Measurements from ENCODE around the gene MTRR. TPM values are rescaled to one million over a fixed set of nuclear protein-coding genes. Genes with fewer than 3 reads are reported as not detected.

Gene MTRR
- total RNA-seq, 1 donor from 2014 or later: 44.1 TPM

Other genes starting within 250 kb of the MTRR start
- gene CFAP90, start 18.0 kb upstream of the MTRR start, total RNA-seq: not detected
- gene FASTKD3, start 117 bp upstream of the MTRR start, total RNA-seq: 10.7 TPM

Measured in skin of body (tissue), 1 donor.